Left renal pelvis (tissue), 4 donors: Measurements from ENCODE around the gene ETS2. TPM values are rescaled to one million over a fixed set of nuclear protein-coding genes. Genes with fewer than 3 reads are reported as not detected.
A peak's percentile ranks its signal among the peaks of the same experiment; 100 is the strongest.

Experiments used
- DNase-seq, 4 donors: peaks; one replicate each; pipeline ENCODE4 v3.0.0-alpha.2; 2013; ENCODE audit warnings: low read depth in 4 of 4, low spot score in 3 of 4
- polyA plus RNA-seq, 4 donors: library from polyadenylated mRNA; unstranded; fragments of 120-200 nt; gene quantifications; one replicate each; pipeline ENCODE4 v1.2.1, GENCODE V29; 2013; ENCODE audit not compliant: insufficient read length in 4 of 4

Gene ETS2
- 10 to 100 TPM; 42.3 to 58.7 (median 48.9) TPM for polyA plus RNA-seq

- DNase-seq, result peak; percentile 81 to 89 (median 86)
These were observed at the start of gene ETS2 for GRCh38 chr21:38805328-38806152. TSS of gene ETS2 (plus strand) at chr21:38805929. CDS start at chr21:38810035, 4,106 bp downstream.

- no peak for DNase-seq
These were observed 49.0 kb upstream of the ETS2 start for GRCh38 chr21:38756746-38757145.

- DNase-seq, result no peak
These were observed 47.1 kb upstream of the ETS2 start for GRCh38 chr21:38758501-38759214.

- DNase-seq, result no peak
These were observed 46.3 kb upstream of the ETS2 start for GRCh38 chr21:38759413-38759812.

GRCh38 chr21:38760017-38760761 is 45.5 kb upstream of the ETS2 start:
- DNase-seq, result no peak

GRCh38 chr21:38760762-38761155 is 45.0 kb upstream of the ETS2 start:
- DNase-seq, result no peak

- DNase-seq, result no peak
These were observed 44.2 kb upstream of the ETS2 start for GRCh38 chr21:38761531-38761930.

- DNase-seq, result no peak
These were observed 40.7 kb upstream of the ETS2 start for GRCh38 chr21:38765056-38765455.

GRCh38 chr21:38766987-38767722 is 38.6 kb upstream of the ETS2 start:
- no peak for DNase-seq

GRCh38 chr21:38768471-38769063 is 37.2 kb upstream of the ETS2 start:
- DNase-seq, result no peak

GRCh38 chr21:38769191-38769780 is 36.4 kb upstream of the ETS2 start:
- DNase-seq, result no peak

- DNase-seq, result no peak
These were observed 35.1 kb upstream of the ETS2 start for GRCh38 chr21:38770660-38771059.

- no peak for DNase-seq
These were observed 34.2 kb upstream of the ETS2 start for GRCh38 chr21:38771536-38771935.

GRCh38 chr21:38772646-38773045 is 33.1 kb upstream of the ETS2 start:
- DNase-seq, result no peak

- DNase-seq, result no peak
These were observed 32.3 kb upstream of the ETS2 start for GRCh38 chr21:38773099-38774061.

- DNase-seq, result no peak
These were observed 31.6 kb upstream of the ETS2 start for GRCh38 chr21:38774152-38774551.

- no peak for DNase-seq
These were observed 31.0 kb upstream of the ETS2 start for GRCh38 chr21:38774586-38775285.

- DNase-seq, result no peak
These were observed 30.0 kb upstream of the ETS2 start for GRCh38 chr21:38775733-38776132.
